Coronary artery (tissue), 2 donors: Measurements from ENCODE around the gene SLC25A21.

Experiments
- DNase-seq: peaks from one replicate; pipeline ENCODE4 v3.0.0-alpha.2; 2017; ENCODE audit warnings: low spot score
- H3K27ac ChIP-seq, 2 donors: fragments of 200-600 bp; sonication (generic); one replicate each; pipeline ENCODE4 v1.5.1; 2016 to 2019
- H3K4me3 ChIP-seq: fragments of 200-600 bp; sonication (generic); 2 replicates; pipeline ENCODE4 v1.5.1; 2016; ENCODE audit warnings: mild to moderate bottlenecking, moderate library complexity
- CTCF ChIP-seq: fragments of 200-600 bp; sonication (generic); IDR thresholded peaks from one replicate; pipeline ENCODE4 v1.5.1; 2019; ENCODE audit warnings: antibody characterized with exemption

SLC25A21 gene

GRCh38 chr14:36690311-36691040 lies 481.9 kb downstream of the SLC25A21 start:
- no peak for DNase-seq
- no peak overlapping the region for H3K4me3 ChIP-seq
- no peak for TF ChIP-seq CTCF
- H3K27ac ChIP-seq = no peak overlapping the region

- TF ChIP-seq CTCF = no peak
- no peak for DNase-seq
- Histone ChIP-seq H3K4me3 (no peak overlapping the region), H3K27ac (no peak overlapping the region)
Measured at GRCh38 chr14:36684946-36685345, 487.5 kb downstream of the SLC25A21 start.

- DNase-seq = no peak
- Histone ChIP-seq H3K27ac (no peak overlapping the region), H3K4me3 (no peak overlapping the region)
- no peak for TF ChIP-seq CTCF
Measured at GRCh38 chr14:36683083-36683724, 489.2 kb downstream of the SLC25A21 start.

DNA sequence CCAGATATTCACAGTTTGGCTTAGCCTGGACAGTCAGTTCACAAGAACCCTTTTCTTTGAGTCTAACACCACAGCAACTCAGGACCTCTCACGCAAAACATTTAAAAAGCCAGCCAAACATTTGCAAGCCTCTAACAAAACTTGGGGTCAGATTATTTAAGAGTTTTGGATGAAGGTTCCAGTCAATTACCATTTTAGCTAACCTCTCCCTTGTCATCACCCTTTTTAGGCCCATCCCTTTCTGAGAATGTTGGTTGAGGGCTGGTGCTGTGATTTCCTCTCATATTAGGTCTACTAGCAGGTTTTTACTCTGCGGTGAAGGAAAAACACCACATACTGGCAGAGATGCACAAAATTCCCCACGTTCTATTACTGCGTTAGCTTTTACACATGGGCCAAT lies 490.1 kb downstream of the SLC25A21 start:
- TF ChIP-seq CTCF = no peak
- Histone ChIP-seq H3K4me3 (no peak overlapping the region), H3K27ac (no peak overlapping the region)
- DNase-seq = no peak

DNA sequence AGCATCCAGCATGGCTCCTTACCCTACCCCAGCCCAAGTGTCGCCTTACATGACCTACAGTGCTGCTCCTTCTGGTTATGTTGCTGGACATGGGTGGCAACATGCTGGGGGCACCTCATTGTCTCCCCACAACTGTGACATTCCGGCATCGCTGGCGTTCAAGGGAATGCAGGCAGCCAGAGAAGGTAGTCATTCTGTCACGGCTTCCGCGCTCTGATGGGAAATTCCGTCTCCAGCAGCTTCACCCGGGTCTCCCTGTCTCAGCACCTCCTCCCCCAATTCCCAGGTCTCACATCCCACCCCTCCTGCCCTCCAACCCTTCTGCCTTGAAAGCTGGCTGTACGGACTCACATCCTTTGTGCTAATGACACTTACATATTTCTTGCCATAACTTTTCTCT lies 496.2 kb downstream of the SLC25A21 start:
- DNase-seq = no peak
- Histone ChIP-seq H3K4me3 (no peak overlapping the region), H3K27ac (no peak overlapping the region)
- TF ChIP-seq CTCF = no peak

DNA sequence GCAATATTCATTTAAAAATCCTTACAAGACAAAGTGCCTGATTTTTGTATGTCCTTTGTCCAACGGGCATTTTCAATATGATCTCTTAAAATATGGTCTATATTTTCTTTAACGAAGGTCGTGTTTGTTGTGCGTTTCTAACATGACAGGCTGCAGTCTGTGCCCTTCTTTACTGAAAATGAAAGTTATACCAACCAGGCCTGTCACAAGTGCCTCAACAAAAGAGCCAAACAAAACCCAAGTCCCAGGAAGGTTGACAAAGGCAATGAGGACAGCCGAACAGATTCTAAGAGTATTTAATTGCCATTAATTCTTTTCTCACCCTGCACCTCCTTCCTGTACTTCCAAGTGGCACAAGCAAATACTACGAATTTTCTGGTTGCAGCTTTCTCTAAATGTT lies 496.8 kb downstream of the SLC25A21 start:
- H3K4me3 ChIP-seq = no peak overlapping the region
- no peak for TF ChIP-seq CTCF
- H3K27ac ChIP-seq = no peak overlapping the region
- no peak for DNase-seq

DNA sequence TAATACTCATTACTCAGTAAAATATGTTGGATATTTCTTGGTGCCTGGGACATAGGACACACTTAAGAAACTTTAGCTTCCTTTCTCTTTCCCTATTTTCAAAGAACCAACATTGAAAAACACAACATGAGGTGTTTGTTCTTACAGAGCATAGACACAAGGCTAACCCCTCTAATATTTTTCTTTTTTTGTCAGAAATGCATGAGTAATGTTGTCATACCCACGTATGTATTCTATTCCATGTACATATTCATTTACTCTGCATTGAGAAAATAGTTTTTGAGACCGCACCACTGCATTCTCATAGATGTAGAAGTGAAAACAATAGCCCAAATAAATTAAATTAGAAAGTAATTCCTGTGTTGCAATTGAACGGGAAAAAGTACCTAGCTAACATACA lies 497.7 kb downstream of the SLC25A21 start:
- no peak for TF ChIP-seq CTCF
- Histone ChIP-seq H3K27ac (no peak overlapping the region), H3K4me3 (no peak overlapping the region)
- no peak for DNase-seq
